HCT116 (cell line): ENCODE results near the gene SAPCD2. TPM values are rescaled to one million over a fixed set of nuclear protein-coding genes. Genes with fewer than 3 reads are reported as not detected.

Experiments used
- ATAC-seq: fragments of 200-7000 bp; cut with Tn5 transposase; 2 replicates; pipeline ENCODE4 v1.9.1; 2020; ENCODE audit warnings: mild to moderate bottlenecking, moderate library complexity
- BruUV-seq: library from RNA; stranded (reverse); fragments of 400-500 nt; replicated peaks from 2 replicates; lab custom pipeline; 2021; lab: Mats Ljungman, UMichigan
- CTCF ChIA-PET: fragments of 300-600 bp; sonication (Branson Sonifier 250); formaldehyde crosslinking; loops from one replicate; lab custom pipeline; 2021; ENCODE audit warnings: antibody characterized with exemption; lab: Charles Lee
- POLR2A ChIA-PET: fragments of 300-600, 350-600 bp; sonication (Branson Sonifier 250); formaldehyde crosslinking; loops from one replicate; lab custom pipeline; 2021; ENCODE audit warnings: antibody characterized with exemption; lab: Charles Lee
- RAD21 ChIA-PET, 2 experiments: fragments of 300-600 bp; sonication (Branson Sonifier 250); formaldehyde crosslinking; loops; one replicate each; lab custom pipeline; 2023; ENCODE audit warnings: low total read pairs in 2 of 2; ENCODE audit not compliant: uncharacterized antibody in 2 of 2, unreplicated experiment in 2 of 2, low non-redundant PET in 1 of 2; lab: Charles Lee
- DNase-seq: peaks from one replicate; pipeline ENCODE4 v3.0.0-alpha.2; 2010; ENCODE audit warnings: low read depth, low spot score
- H2AFZ ChIP-seq: fragments of 200-600 bp; shearing (Covaris generic), sonication (generic); 2 replicates; pipeline ENCODE4 v1.6.1; 2017; ENCODE audit warnings: low read depth, mixed run types, mixed read lengths, antibody characterized with exemption, low read length; ENCODE audit not compliant: poor library complexity, severe bottlenecking
- H3K27ac ChIP-seq: 2 replicates; pipeline ENCODE4 v1.5.1; 2012; ENCODE audit warnings: low read depth, low read length
- H3K27me3 ChIP-seq: fragments of 200-600 bp; sonication (generic); 2 replicates; pipeline ENCODE4 v1.6.1; 2016; ENCODE audit warnings: mixed run types, low read length, mixed read lengths; ENCODE audit not compliant: insufficient read depth
- H3K36me3 ChIP-seq, 2 experiments: fragments of 200-500 bp in 1 of 2; fragments of 200-600 bp in 1 of 2; sonication (Bioruptor generic) in 1 of 2; sonication (generic) in 1 of 2; 2 replicates each; pipeline versions ENCODE4 v1.5.1 to v1.6.1; 2014 to 2016; ENCODE audit warnings: low read length in 2 of 2, inconsistent platforms in 1 of 2, mixed read lengths in 1 of 2, mixed run types in 1 of 2; ENCODE audit not compliant: insufficient read depth in 2 of 2, control insufficient read depth in 1 of 2
- H3K4me1 ChIP-seq, 2 experiments: fragments of 200-600 bp in 1 of 2; sonication (generic) in 1 of 2; 2 replicates each; pipeline versions ENCODE4 v1.5.1 to v1.6.1; 2012 to 2017; ENCODE audit warnings: low read length in 2 of 2, inconsistent platforms in 1 of 2, mild to moderate bottlenecking in 1 of 2, mixed read lengths in 1 of 2, mixed run types in 1 of 2, moderate library complexity in 1 of 2; ENCODE audit not compliant: insufficient read depth in 2 of 2, control insufficient read depth in 1 of 2
- H3K4me2 ChIP-seq: fragments of 200-600 bp; sonication (generic); 2 replicates; pipeline ENCODE4 v1.6.1; 2017; ENCODE audit warnings: mixed run types, low read length, mixed read lengths
- H3K4me3 ChIP-seq, 2 experiments: fragments of 200-600 bp in 1 of 2; sonication (generic) in 1 of 2; replicated peaks in 1 of 2; 2 replicates each; pipeline ENCODE4 v1.5.1; 2011 to 2016; ENCODE audit warnings: low read length in 2 of 2, control low read depth in 1 of 2, low read depth in 1 of 2, mild to moderate bottlenecking in 1 of 2, mixed read lengths in 1 of 2, mixed run types in 1 of 2
- H3K79me2 ChIP-seq: fragments of 200-600 bp; sonication (generic); 2 replicates; pipeline ENCODE4 v1.6.1; 2017; ENCODE audit warnings: mild to moderate bottlenecking, mixed run types, low read length, moderate library complexity, mixed read lengths; ENCODE audit not compliant: insufficient read depth
- H3K9ac ChIP-seq: fragments of 200-600 bp; sonication (generic); 2 replicates; pipeline ENCODE4 v1.6.1; 2016; ENCODE audit warnings: low read length, mixed read lengths
- H3K9me2 ChIP-seq: fragments of 200-600 bp; sonication (generic), shearing (Covaris generic); 2 replicates; pipeline ENCODE4 v1.6.1; 2017; ENCODE audit warnings: mixed run types, mild to moderate bottlenecking, moderate library complexity; ENCODE audit not compliant: insufficient read depth
- H3K9me3 ChIP-seq, 2 experiments: fragments of 200-500 bp in 1 of 2; fragments of 200-600 bp in 1 of 2; sonication (Bioruptor generic) in 1 of 2; sonication (generic) in 1 of 2; 2 replicates each; pipeline ENCODE4 v1.6.1; 2014 to 2017; ENCODE audit warnings: low read length in 2 of 2, mixed read lengths in 2 of 2, inconsistent platforms in 1 of 2, low read depth in 1 of 2, mild to moderate bottlenecking in 1 of 2, mixed run types in 1 of 2, moderate library complexity in 1 of 2; ENCODE audit not compliant: control insufficient read depth in 1 of 2, insufficient read depth in 1 of 2
- H4K20me1 ChIP-seq: fragments of 200-600 bp; sonication (generic), shearing (Covaris generic); 2 replicates; pipeline ENCODE4 v1.6.1; 2017; ENCODE audit warnings: mixed run types, mild to moderate bottlenecking, moderate library complexity; ENCODE audit not compliant: insufficient read depth
- CBX3 ChIP-seq: IDR thresholded peaks from 2 replicates; pipeline ENCODE4 v1.6.1; 2012; ENCODE audit warnings: low read depth
- CEBPB ChIP-seq: IDR thresholded peaks from 2 replicates; pipeline ENCODE4 v1.6.1; 2012; ENCODE audit warnings: low read depth
- ELF1 ChIP-seq: IDR thresholded peaks from 2 replicates; pipeline ENCODE4 v1.6.1; 2012; ENCODE audit warnings: low read depth, borderline replicate concordance
- EZH2 ChIP-seq: fragments of 200-600 bp; sonication (generic); IDR thresholded peaks from 2 replicates; pipeline ENCODE4 v1.6.1; 2017; ENCODE audit warnings: antibody characterized with exemption, mixed run types
- EZH2phosphoT487 ChIP-seq: fragments of 200-600 bp; IDR thresholded peaks from 2 replicates; pipeline ENCODE4 v1.6.1; 2018; ENCODE audit warnings: antibody characterized with exemption, borderline replicate concordance
- FOSL1 ChIP-seq: IDR thresholded peaks from 2 replicates; pipeline ENCODE4 v1.6.1; 2012; ENCODE audit warnings: low read depth
- JUND ChIP-seq: IDR thresholded peaks from 2 replicates; pipeline ENCODE4 v1.6.1; 2012
- POLR2A ChIP-seq: IDR thresholded peaks from 2 replicates; pipeline ENCODE4 v1.7.0; 2011; ENCODE audit warnings: borderline replicate concordance; ENCODE audit not compliant: insufficient read depth, insufficient read length; ENCODE audit errors: extremely low read depth
- POLR2AphosphoS5 ChIP-seq: IDR thresholded peaks from 2 replicates; pipeline ENCODE4 v1.6.1; 2011; ENCODE audit warnings: mild to moderate bottlenecking, low read depth, low read length, moderate library complexity
- RAD21 ChIP-seq: IDR thresholded peaks from 2 replicates; pipeline ENCODE4 v1.6.1; 2012; ENCODE audit warnings: low read depth, mild to moderate bottlenecking
- SIN3A ChIP-seq: IDR thresholded peaks from 2 replicates; pipeline ENCODE4 v1.6.1; 2012; ENCODE audit warnings: low read depth
- SP1 ChIP-seq: IDR thresholded peaks from 2 replicates; pipeline ENCODE4 v1.6.1; 2012; ENCODE audit warnings: low read depth
- SRF ChIP-seq: IDR thresholded peaks from 2 replicates; pipeline ENCODE4 v1.6.1; 2012; ENCODE audit warnings: low read depth
- TCF7L2 ChIP-seq: IDR thresholded peaks from 2 replicates; pipeline ENCODE4 v1.7.0; 2011; ENCODE audit warnings: borderline replicate concordance, inconsistent platforms; ENCODE audit not compliant: insufficient read depth, insufficient read length; ENCODE audit errors: extremely low read depth
- YY1 ChIP-seq: IDR thresholded peaks from 2 replicates; pipeline ENCODE4 v1.6.1; 2011; ENCODE audit warnings: low read length, low read depth, moderate library complexity, mild to moderate bottlenecking; ENCODE audit not compliant: insufficient replicate concordance; ENCODE audit errors: extremely low read depth
- ZFX ChIP-seq: fragments of 450-650 bp; IDR thresholded peaks from 2 replicates; pipeline ENCODE4 v1.6.1; 2017
- intact Hi-C: fragments of 100-400 bp; cut with micrococcal nuclease; formaldehyde crosslinking; loops from 2 replicates; pipeline ENCODE4 v1.10.0; 2022
- total RNA-seq: library from RNA; stranded (reverse); gene quantifications from one replicate; pipeline ENCODE4 v1.2.1, GENCODE V29; 2021; ENCODE audit not compliant: unreplicated experiment
- TF ChIP-seq, protein P1 (sequence below): IDR thresholded peaks from 2 replicates; pipeline ENCODE4 v1.6.1; 2012
- TF ChIP-seq, protein P2 (sequence below): IDR thresholded peaks from 2 replicates; pipeline ENCODE4 v1.6.1; 2012
- TF ChIP-seq, protein P3 (sequence below): IDR thresholded peaks from 2 replicates; pipeline ENCODE4 v1.6.1; 2012; ENCODE audit warnings: low read depth
- TF ChIP-seq, protein P4 (sequence below), 3 experiments: fragments of 200-600 bp in 1 of 3; sonication (generic) in 1 of 3; IDR thresholded peaks in 2 of 3; conservative IDR thresholded peaks in 1 of 3; 2 replicates each; pipeline ENCODE4 v1.5.1; 2012 to 2017; ENCODE audit warnings: low read depth in 2 of 3, low read length in 2 of 3, antibody characterized with exemption in 1 of 3, borderline replicate concordance in 1 of 3, control low read depth in 1 of 3, mild to moderate bottlenecking in 1 of 3, mixed read lengths in 1 of 3, mixed run types in 1 of 3, moderate library complexity in 1 of 3; ENCODE audit not compliant: insufficient read depth in 1 of 3

The SAPCD2 gene
- total RNA-seq, 1 experiment from 2014 or later, result 71.7 TPM

DNA sequence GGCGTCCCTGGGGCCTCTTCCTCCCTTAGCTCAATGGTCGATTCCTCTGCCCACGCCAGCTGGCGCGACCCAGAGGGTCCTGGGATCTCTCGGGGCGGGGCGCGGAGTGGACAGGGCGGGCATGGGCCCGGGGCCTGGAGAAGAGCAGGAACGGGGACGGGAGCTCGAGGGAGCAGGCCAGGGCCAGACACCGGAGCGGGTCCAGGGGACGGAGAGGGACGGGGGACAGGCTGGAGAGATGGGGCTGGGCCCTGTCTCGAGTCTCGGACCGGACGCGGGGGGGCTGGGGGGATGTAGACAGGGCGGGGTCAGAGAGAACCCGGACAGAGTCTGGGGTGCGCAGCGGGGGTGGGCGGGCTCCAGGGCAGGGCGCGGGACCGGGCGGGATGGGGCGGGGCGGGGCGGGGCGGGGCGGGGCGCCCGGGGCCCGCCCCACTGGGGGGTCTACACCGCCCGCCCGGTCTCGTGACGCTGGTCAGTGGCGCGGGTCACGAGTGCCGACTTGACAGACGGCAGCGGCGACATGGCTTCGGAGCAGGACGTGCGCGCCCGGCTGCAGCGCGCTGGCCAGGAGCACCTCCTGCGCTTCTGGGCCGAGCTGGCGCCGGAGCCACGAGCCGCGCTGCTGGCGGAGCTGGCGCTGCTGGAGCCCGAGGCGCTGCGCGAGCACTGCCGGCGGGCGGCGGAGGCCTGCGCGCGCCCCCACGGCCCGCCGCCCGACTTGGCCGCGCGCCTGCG, 6.8 kb upstream of the SAPCD2 start, which contains the start of gene UAP1L1 (continued):
- TF ChIP-seq ZFX (0 out of 2 replicates have a peak, but pooled peaks have one; percentile 74), POLR2A (peak; percentile 27), YY1 (no peak), TCF7L2 (peak; percentile 62)
- TF ChIP-seq, all 23 proteins: peak for 4

DNA sequence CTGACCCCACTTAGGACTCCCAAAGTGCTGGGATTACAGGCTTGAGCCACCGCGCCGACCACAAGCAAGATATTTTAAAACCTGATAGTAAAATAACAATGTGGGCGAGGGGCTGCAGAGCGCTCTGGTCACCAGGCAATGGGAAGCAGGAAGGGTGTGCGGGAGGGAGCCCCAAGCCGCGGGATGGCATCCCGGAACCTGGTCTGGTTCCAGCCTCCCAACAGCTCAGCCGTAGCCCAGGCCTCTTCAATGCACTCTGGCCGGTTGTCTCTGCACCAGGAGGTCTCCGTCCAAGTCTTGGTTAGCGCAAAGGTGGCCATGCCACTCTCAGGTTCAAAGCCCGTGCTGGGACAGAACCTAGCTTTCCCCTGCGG, 6.3 kb upstream of the SAPCD2 start:
- Histone ChIP-seq H3K9me3 (no peaks in the 10 kb centered on the region), H4K20me1 (no peaks in the 10 kb centered on the region), H3K4me2 (peak overlapping the region; percentile 89), H3K9me2 (no peaks in the 10 kb centered on the region)
- no peak for TF ChIP-seq ELF1
- TF ChIP-seq JUND, result no peak
- TF ChIP-seq, protein P1, sequence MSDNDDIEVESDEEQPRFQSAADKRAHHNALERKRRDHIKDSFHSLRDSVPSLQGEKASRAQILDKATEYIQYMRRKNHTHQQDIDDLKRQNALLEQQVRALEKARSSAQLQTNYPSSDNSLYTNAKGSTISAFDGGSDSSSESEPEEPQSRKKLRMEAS, result no peak
- TF ChIP-seq, protein P2, sequence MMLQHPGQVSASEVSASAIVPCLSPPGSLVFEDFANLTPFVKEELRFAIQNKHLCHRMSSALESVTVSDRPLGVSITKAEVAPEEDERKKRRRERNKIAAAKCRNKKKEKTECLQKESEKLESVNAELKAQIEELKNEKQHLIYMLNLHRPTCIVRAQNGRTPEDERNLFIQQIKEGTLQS, result no peak
- no peak for TF ChIP-seq CBX3
- TF ChIP-seq ZFX, result no peak
- TF ChIP-seq EZH2, result no peak
- no peak for TF ChIP-seq POLR2AphosphoS5
- TF ChIP-seq, protein P3, sequence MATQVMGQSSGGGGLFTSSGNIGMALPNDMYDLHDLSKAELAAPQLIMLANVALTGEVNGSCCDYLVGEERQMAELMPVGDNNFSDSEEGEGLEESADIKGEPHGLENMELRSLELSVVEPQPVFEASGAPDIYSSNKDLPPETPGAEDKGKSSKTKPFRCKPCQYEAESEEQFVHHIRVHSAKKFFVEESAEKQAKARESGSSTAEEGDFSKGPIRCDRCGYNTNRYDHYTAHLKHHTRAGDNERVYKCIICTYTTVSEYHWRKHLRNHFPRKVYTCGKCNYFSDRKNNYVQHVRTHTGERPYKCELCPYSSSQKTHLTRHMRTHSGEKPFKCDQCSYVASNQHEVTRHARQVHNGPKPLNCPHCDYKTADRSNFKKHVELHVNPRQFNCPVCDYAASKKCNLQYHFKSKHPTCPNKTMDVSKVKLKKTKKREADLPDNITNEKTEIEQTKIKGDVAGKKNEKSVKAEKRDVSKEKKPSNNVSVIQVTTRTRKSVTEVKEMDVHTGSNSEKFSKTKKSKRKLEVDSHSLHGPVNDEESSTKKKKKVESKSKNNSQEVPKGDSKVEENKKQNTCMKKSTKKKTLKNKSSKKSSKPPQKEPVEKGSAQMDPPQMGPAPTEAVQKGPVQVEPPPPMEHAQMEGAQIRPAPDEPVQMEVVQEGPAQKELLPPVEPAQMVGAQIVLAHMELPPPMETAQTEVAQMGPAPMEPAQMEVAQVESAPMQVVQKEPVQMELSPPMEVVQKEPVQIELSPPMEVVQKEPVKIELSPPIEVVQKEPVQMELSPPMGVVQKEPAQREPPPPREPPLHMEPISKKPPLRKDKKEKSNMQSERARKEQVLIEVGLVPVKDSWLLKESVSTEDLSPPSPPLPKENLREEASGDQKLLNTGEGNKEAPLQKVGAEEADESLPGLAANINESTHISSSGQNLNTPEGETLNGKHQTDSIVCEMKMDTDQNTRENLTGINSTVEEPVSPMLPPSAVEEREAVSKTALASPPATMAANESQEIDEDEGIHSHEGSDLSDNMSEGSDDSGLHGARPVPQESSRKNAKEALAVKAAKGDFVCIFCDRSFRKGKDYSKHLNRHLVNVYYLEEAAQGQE, result no peak
- TF ChIP-seq EZH2phosphoT487, result no peak
- TF ChIP-seq SIN3A, result no peak
- TF ChIP-seq CEBPB, result no peak
- no peak for TF ChIP-seq TCF7L2
- no peak for TF ChIP-seq RAD21
- TF ChIP-seq, protein P4, sequence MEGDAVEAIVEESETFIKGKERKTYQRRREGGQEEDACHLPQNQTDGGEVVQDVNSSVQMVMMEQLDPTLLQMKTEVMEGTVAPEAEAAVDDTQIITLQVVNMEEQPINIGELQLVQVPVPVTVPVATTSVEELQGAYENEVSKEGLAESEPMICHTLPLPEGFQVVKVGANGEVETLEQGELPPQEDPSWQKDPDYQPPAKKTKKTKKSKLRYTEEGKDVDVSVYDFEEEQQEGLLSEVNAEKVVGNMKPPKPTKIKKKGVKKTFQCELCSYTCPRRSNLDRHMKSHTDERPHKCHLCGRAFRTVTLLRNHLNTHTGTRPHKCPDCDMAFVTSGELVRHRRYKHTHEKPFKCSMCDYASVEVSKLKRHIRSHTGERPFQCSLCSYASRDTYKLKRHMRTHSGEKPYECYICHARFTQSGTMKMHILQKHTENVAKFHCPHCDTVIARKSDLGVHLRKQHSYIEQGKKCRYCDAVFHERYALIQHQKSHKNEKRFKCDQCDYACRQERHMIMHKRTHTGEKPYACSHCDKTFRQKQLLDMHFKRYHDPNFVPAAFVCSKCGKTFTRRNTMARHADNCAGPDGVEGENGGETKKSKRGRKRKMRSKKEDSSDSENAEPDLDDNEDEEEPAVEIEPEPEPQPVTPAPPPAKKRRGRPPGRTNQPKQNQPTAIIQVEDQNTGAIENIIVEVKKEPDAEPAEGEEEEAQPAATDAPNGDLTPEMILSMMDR (IDR thresholded peaks at IDR 0.05 in 2 of 3, conservative IDR thresholded peaks at IDR 0.05 in 1 of 3; ENCODE audit: borderline replicate concordance in 1 of 3, insufficient read depth in 1 of 3, low read depth in 2 of 3, low read length in 2 of 3), result no peak
- TF ChIP-seq SRF, result no peak
- TF ChIP-seq SP1, result no peak
- no peak for TF ChIP-seq FOSL1
- TF ChIP-seq, all 23 proteins: peak for 0
- Histone ChIP-seq H3K36me3 (peaks cover 0 to 8% of the 10 kb centered on the region in 2 experiments; a peak in 1 of 4 replicates), H3K9ac (peak overlapping the region; percentile 61), H3K27ac (peak overlapping the region; percentile 66), H3K79me2 (peaks cover 4% of the 10 kb centered on the region; the same call in 1 of the 2 replicates), H3K27me3 (no peaks in the 10 kb centered on the region), H3K4me1 (peaks cover 11 to 34% of the 10 kb centered on the region in 2 experiments), H2AFZ (peak overlapping the region; percentile 32), H3K4me3 (peak overlapping the region; percentile 52 to 57)
- no peak for DNase-seq
- intact Hi-C loops, result no loop called here
- no TSS peak for BruUV-seq
- CTCF ChIA-PET, result interaction anchor here (1.0 to 2.1 kb wide), 3 partner anchors 8 to 30 kb away, joined by 4 to 12 read pairs (median 4); partner anchors contain the start of gene NPDC1
- ATAC-seq, result no peak
- POLR2A ChIA-PET, result interaction anchor here (1.0 to 2.1 kb wide), 3 partner anchors 10 to 165 kb away, joined by 3 to 6 read pairs (median 3); partner anchors contain the start of gene MAN1B1
- RAD21 ChIA-PET, result interaction anchor here in 1 of 2 experiments (0.8 kb wide), 1 partner anchor 8 kb away, joined by 5 read pairs; no protein-coding TSS in a partner anchor
